SH-SY5Y (cell line): ENCODE data around the gene DCDC1.

Source experiments
- GATA2 ChIP-seq: IDR thresholded peaks from 2 replicates; pipeline ENCODE4 v1.6.1; 2011; ENCODE audit warnings: mild to moderate bottlenecking, low read depth, low read length
- GATA3 ChIP-seq: IDR thresholded peaks from 2 replicates; pipeline ENCODE4 v1.6.1; 2011; ENCODE audit warnings: low read depth, mild to moderate bottlenecking, low read length, moderate library complexity

- TF ChIP-seq GATA3 (no peak), GATA2 (no peak)
Observed at GRCh38 chr11:31243706-31244105, 125.8 kb downstream of the DCDC1 start.
